Spleen (tissue), 7 donors: ENCODE results near the gene AKAP1.

Experiments used
- POLR2AphosphoS5 ChIP-seq, 3 donors: sonication (generic); formaldehyde crosslinking; IDR thresholded peaks; one replicate each; pipeline ENCODE4 v1.5.1; 2017; ENCODE audit warnings: antibody characterized with exemption in 3 of 3
- TF ChIP-seq, protein P1 (sequence below), 11 experiments: fragments of 200-600 bp in 7 of 11; fragments of 450-650 bp in 4 of 11; sonication (generic) in 4 of 11; IDR thresholded peaks in 8 of 11; conservative IDR thresholded peaks in 3 of 11; 1 replicate in 7 of 11; 2 replicates in 4 of 11; pipeline versions ENCODE4 v1.4.0 to v1.8.0; 2016 to 2021; ENCODE audit warnings: antibody characterized with exemption in 11 of 11, inconsistent platforms in 4 of 11, mild to moderate bottlenecking in 1 of 11
- donor health status: DM: no; HTN: no; CAD: no; lungs with moderate emphysema.
- donor health status: DM: no; HTN: no; CAD: no.
- donor health status: DM: no; HTN: no; CAD: no.

DNA sequence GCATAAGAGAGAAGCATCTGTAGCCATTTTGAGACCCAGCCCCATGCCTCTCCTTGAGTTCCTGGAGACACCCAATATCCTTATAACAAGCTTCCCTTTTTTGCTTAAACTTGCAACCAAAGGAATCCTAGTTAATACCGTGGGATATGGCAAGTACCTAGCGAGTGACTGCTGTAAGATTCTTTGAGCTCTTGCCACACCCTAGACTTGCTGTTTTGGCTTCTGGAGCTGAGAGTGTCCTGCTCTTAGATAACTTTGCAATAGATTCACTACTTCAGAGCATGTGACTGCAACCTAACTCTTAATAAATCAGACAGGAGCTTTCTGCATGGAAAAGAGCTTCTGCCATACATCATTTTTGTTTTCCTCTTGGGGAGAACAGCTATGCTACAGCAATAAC, 58.3 kb downstream of the AKAP1 start:
- TF ChIP-seq, protein P1, sequence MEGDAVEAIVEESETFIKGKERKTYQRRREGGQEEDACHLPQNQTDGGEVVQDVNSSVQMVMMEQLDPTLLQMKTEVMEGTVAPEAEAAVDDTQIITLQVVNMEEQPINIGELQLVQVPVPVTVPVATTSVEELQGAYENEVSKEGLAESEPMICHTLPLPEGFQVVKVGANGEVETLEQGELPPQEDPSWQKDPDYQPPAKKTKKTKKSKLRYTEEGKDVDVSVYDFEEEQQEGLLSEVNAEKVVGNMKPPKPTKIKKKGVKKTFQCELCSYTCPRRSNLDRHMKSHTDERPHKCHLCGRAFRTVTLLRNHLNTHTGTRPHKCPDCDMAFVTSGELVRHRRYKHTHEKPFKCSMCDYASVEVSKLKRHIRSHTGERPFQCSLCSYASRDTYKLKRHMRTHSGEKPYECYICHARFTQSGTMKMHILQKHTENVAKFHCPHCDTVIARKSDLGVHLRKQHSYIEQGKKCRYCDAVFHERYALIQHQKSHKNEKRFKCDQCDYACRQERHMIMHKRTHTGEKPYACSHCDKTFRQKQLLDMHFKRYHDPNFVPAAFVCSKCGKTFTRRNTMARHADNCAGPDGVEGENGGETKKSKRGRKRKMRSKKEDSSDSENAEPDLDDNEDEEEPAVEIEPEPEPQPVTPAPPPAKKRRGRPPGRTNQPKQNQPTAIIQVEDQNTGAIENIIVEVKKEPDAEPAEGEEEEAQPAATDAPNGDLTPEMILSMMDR (IDR thresholded peaks at IDR 0.05 in 8 of 11, conservative IDR thresholded peaks at IDR 0.05 in 3 of 11) = no peak
- TF ChIP-seq POLR2AphosphoS5 (IDR thresholded peaks at IDR 0.05) = no peak
